Activated T-helper 2 cell treated with anti-CD3 and anti-CD28 coated beads, Interferon-gamma antibody, Interleukin-2, Interleukin-4, amounts not matched to agents 10 μg/mL and 5 μg/mL and 100 μg/mL, durations not matched to agents 14 hours and 24 hours and 36 hours (primary cell): ENCODE data around the gene RETREG1. TPM values are rescaled to one million over a fixed set of nuclear protein-coding genes. Genes with fewer than 3 reads are reported as not detected.
"Not testable (repeated sequence)": the region's sequence is repeated elsewhere in the genome, so short reads cannot be mapped to it uniquely, and the experiment has no call there.

Experiments used
- DNase-seq: peaks from one replicate; pipeline ENCODE4 v3.0.0; 2021; ENCODE audit warnings: low spot score
- H3K27ac Mint-ChIP-seq: one replicate; pipeline ENCODE4 v1.8.0; 2021; ENCODE audit warnings: mixed read lengths
- H3K27me3 Mint-ChIP-seq: one replicate; pipeline ENCODE4 v1.8.0; 2021; ENCODE audit warnings: low read depth, mixed read lengths
- H3K36me3 Mint-ChIP-seq: one replicate; pipeline ENCODE4 v1.8.0; 2021; ENCODE audit warnings: low read depth, mixed read lengths
- H3K4me1 Mint-ChIP-seq: one replicate; pipeline ENCODE4 v1.8.0; 2021; ENCODE audit warnings: low read depth, mixed read lengths
- H3K4me3 Mint-ChIP-seq: one replicate; pipeline ENCODE4 v1.8.0; 2021; ENCODE audit warnings: low read depth, mild to moderate bottlenecking, moderate library complexity, mixed read lengths
- H3K9me3 Mint-ChIP-seq: one replicate; pipeline ENCODE4 v1.8.0; 2021; ENCODE audit warnings: mixed read lengths
- intact Hi-C: fragments of 100-400 bp; cut with micrococcal nuclease; formaldehyde crosslinking; loops from one replicate; pipeline ENCODE4 v1.15.1; 2023
- total RNA-seq: library from RNA; stranded (reverse); gene quantifications from 2 replicates; pipeline ENCODE4 v1.2.3, GENCODE V29; 2022

RETREG1 gene
- 21.9 and 28.0 TPM in 2 replicates for total RNA-seq

- peak within 1 kb of the TSS; percentile 94 for H3K27ac Mint-ChIP-seq
- H3K27me3 Mint-ChIP-seq, result no peaks in the 10 kb centered on the region
- peaks cover 36% of the 10 kb centered on the region for H3K4me1 Mint-ChIP-seq
- H3K4me3 Mint-ChIP-seq, result peak within 1 kb of the TSS; percentile 94
- H3K36me3 Mint-ChIP-seq, result peaks cover 26% of the 10 kb centered on the region
- H3K9me3 Mint-ChIP-seq, result no peaks in the 10 kb centered on the region
- DNase-seq, result peak; percentile 81
- intact Hi-C loops, result loop anchor here (1.0 kb wide), 1 partner anchor 10 kb away; no protein-coding TSS in a partner anchor
Measured at GRCh38 chr5:16616536-16617273, at the start of gene RETREG1. Gene RETREG1, minus strand, starts transcription at chr5:16616997. Its CDS starts 26 bp downstream, at chr5:16616971.

- no peaks in the 10 kb centered on the region for H3K9me3 Mint-ChIP-seq
- peaks cover 5% of the 10 kb centered on the region for H3K4me1 Mint-ChIP-seq
Measured at GRCh38 chr5:16666130-16666882, 49.5 kb upstream of the RETREG1 start.

GRCh38 chr5:16665601-16666000, 48.8 kb upstream of the RETREG1 start:
- intact Hi-C loops, result loop anchor here (10.0 kb wide), 2 partner anchors 111 to 501 kb away; no protein-coding TSS in a partner anchor
- no peaks in the 10 kb centered on the region for H3K36me3 Mint-ChIP-seq
- H3K27ac Mint-ChIP-seq, result no peak overlapping the region
- no peak overlapping the region for H3K4me3 Mint-ChIP-seq
- no peak for DNase-seq
- H3K4me1 Mint-ChIP-seq, result peaks cover 5% of the 10 kb centered on the region
- H3K9me3 Mint-ChIP-seq, result no peaks in the 10 kb centered on the region
- H3K27me3 Mint-ChIP-seq, result peaks cover 2% of the 10 kb centered on the region

More at GRCh38 chr5:16666130-16666882, 49.5 kb upstream of the RETREG1 start:
- no peaks in the 10 kb centered on the region for H3K36me3 Mint-ChIP-seq
- no peak overlapping the region for H3K4me3 Mint-ChIP-seq
- H3K27me3 Mint-ChIP-seq, result peaks cover 2% of the 10 kb centered on the region
- H3K27ac Mint-ChIP-seq, result peak overlapping the region; percentile 16
- DNase-seq, result no peak
- intact Hi-C loops, result loop anchor here (10.0 kb wide), 2 partner anchors 112 to 502 kb away; no protein-coding TSS in a partner anchor

GRCh38 chr5:16664368-16664767, 47.6 kb upstream of the RETREG1 start:
- H3K36me3 Mint-ChIP-seq, result no peaks in the 10 kb centered on the region
- peaks cover 2% of the 10 kb centered on the region for H3K27me3 Mint-ChIP-seq
- intact Hi-C loops, result loop anchor here (5.0 to 10.0 kb wide), 3 partner anchors 37 to 500 kb away; no protein-coding TSS in a partner anchor
- H3K27ac Mint-ChIP-seq, result no peak overlapping the region
- H3K4me3 Mint-ChIP-seq, result no peak overlapping the region
- peaks cover 5% of the 10 kb centered on the region for H3K4me1 Mint-ChIP-seq
- DNase-seq, result no peak
- no peaks in the 10 kb centered on the region for H3K9me3 Mint-ChIP-seq

- no peak for DNase-seq
- intact Hi-C loops, result loop anchor here (5.0 to 10.0 kb wide), 3 partner anchors 37 to 499 kb away; no protein-coding TSS in a partner anchor
- Mint-ChIP-seq H3K36me3 (no peaks in the 10 kb centered on the region), H3K27ac (no peak overlapping the region), H3K4me3 (no peak overlapping the region), H3K4me1 (peaks cover 5% of the 10 kb centered on the region), H3K27me3 (peaks cover 2% of the 10 kb centered on the region), H3K9me3 (no peaks in the 10 kb centered on the region)
Measured at GRCh38 chr5:16663840-16664239, 47.0 kb upstream of the RETREG1 start.

GRCh38 chr5:16661713-16662112, 44.9 kb upstream of the RETREG1 start:
- Mint-ChIP-seq H3K27me3 (no peaks in the 10 kb centered on the region), H3K27ac (no peak overlapping the region), H3K9me3 (peaks cover 4% of the 10 kb centered on the region), H3K4me3 (no peak overlapping the region), H3K4me1 (peaks cover 2% of the 10 kb centered on the region), H3K36me3 (no peaks in the 10 kb centered on the region)
- DNase-seq, result no peak
- intact Hi-C loops, result loop anchor here (5.0 to 10.0 kb wide), 3 partner anchors 34 to 497 kb away; no protein-coding TSS in a partner anchor

- Mint-ChIP-seq H3K27me3 (no peaks in the 10 kb centered on the region), H3K4me3 (no peak overlapping the region), H3K9me3 (peaks cover 4% of the 10 kb centered on the region), H3K27ac (no peak overlapping the region), H3K36me3 (no peaks in the 10 kb centered on the region), H3K4me1 (peaks cover 2% of the 10 kb centered on the region)
- intact Hi-C loops, result loop anchor here (5.0 to 10.0 kb wide), 3 partner anchors 34 to 496 kb away; no protein-coding TSS in a partner anchor
- no peak for DNase-seq
Measured at GRCh38 chr5:16660982-16661381, 44.2 kb upstream of the RETREG1 start.

- Mint-ChIP-seq H3K27me3 (peaks cover 2% of the 10 kb centered on the region), H3K4me3 (no peak overlapping the region), H3K27ac (no peak overlapping the region), H3K4me1 (peaks cover 5% of the 10 kb centered on the region), H3K9me3 (peaks cover 7% of the 10 kb centered on the region), H3K36me3 (no peaks in the 10 kb centered on the region)
- intact Hi-C loops, result no loop called here
- DNase-seq, result no peak
Measured at GRCh38 chr5:16659536-16659935, 42.7 kb upstream of the RETREG1 start.

GRCh38 chr5:16656561-16657191, 39.9 kb upstream of the RETREG1 start:
- no peak overlapping the region for H3K4me3 Mint-ChIP-seq
- peaks cover 8% of the 10 kb centered on the region for H3K9me3 Mint-ChIP-seq
- DNase-seq, result no peak
- H3K27ac Mint-ChIP-seq, result no peak overlapping the region
- H3K27me3 Mint-ChIP-seq, result peaks cover 2% of the 10 kb centered on the region
- intact Hi-C loops, result no loop called here
- H3K4me1 Mint-ChIP-seq, result peaks cover 5% of the 10 kb centered on the region
- no peaks in the 10 kb centered on the region for H3K36me3 Mint-ChIP-seq

- Mint-ChIP-seq H3K4me3 (no peak overlapping the region), H3K9me3 (peaks cover 8% of the 10 kb centered on the region), H3K4me1 (peaks cover 5% of the 10 kb centered on the region), H3K36me3 (no peaks in the 10 kb centered on the region), H3K27ac (no peak overlapping the region), H3K27me3 (peaks cover 2% of the 10 kb centered on the region)
- intact Hi-C loops, result no loop called here
- DNase-seq, result no peak
Measured at GRCh38 chr5:16654647-16655334, 38.0 kb upstream of the RETREG1 start.

GRCh38 chr5:16648739-16649138, 31.9 kb upstream of the RETREG1 start:
- H3K9me3 Mint-ChIP-seq, H3K4me1 Mint-ChIP-seq, H3K27ac Mint-ChIP-seq, DNase-seq, H3K36me3 Mint-ChIP-seq, intact Hi-C loops, H3K4me3 Mint-ChIP-seq, H3K27me3 Mint-ChIP-seq: not testable (repeated sequence)

- Mint-ChIP-seq H3K27ac (no peak overlapping the region), H3K36me3 (no peaks in the 10 kb centered on the region), H3K9me3 (peaks cover 10% of the 10 kb centered on the region), H3K4me3 (no peak overlapping the region), H3K4me1 (peaks cover 8% of the 10 kb centered on the region), H3K27me3 (peaks cover 2% of the 10 kb centered on the region)
- DNase-seq, result no peak
- intact Hi-C loops, result no loop called here
Measured at GRCh38 chr5:16644301-16644889, 27.6 kb upstream of the RETREG1 start.
